H1 (cell line): ENCODE results near the gene IL20RB. TPM values are rescaled to one million over a fixed set of nuclear protein-coding genes. Genes with fewer than 3 reads are reported as not detected.

ENCODE experiments used
- CTCF ChIA-PET: fragments of 300-600 bp; sonication (Branson Sonifier 250); formaldehyde crosslinking; loops from one replicate; lab custom pipeline; 2021; ENCODE audit not compliant: partially characterized antibody; lab: Charles Lee
- POLR2A ChIA-PET: fragments of 300-600 bp; sonication (Branson Sonifier 250); formaldehyde crosslinking; loops from one replicate; lab custom pipeline; 2021; ENCODE audit warnings: inconsistent platforms; ENCODE audit not compliant: partially characterized antibody; lab: Charles Lee
- DNase-seq, 2 experiments: peaks; one replicate each; pipeline versions ENCODE4 v3.0.0 to v3.0.0-alpha.2; 2010 to 2022; ENCODE audit warnings: low spot score in 2 of 2, low read depth in 1 of 2, mixed read lengths in 1 of 2
- FAIRE-seq: peaks from 2 replicates; lab custom pipeline; 2011; peaks lifted over from hg19 to GRCh38; lab: Jason Lieb, UNC
- H2AFZ ChIP-seq: 2 replicates; pipeline ENCODE4 v1.8.1; 2012; ENCODE audit warnings: low read length, inconsistent platforms
- H2AK5ac ChIP-seq: 2 replicates; pipeline ENCODE4 v1.6.1; 2013; ENCODE audit warnings: low read depth, low read length
- H2BK120ac ChIP-seq: replicated peaks from 2 replicates; pipeline ENCODE3; 2013; ENCODE audit warnings: low read depth, low read length, inconsistent platforms
- H2BK12ac ChIP-seq: 2 replicates; pipeline ENCODE4 v1.6.1; 2013; ENCODE audit warnings: low read depth, low read length
- H2BK15ac ChIP-seq: 2 replicates; pipeline ENCODE4 v1.6.1; 2013; ENCODE audit warnings: low read length
- H2BK20ac ChIP-seq: 2 replicates; pipeline ENCODE4 v1.6.1; 2013; ENCODE audit warnings: low read length
- H2BK5ac ChIP-seq: 2 replicates; pipeline ENCODE4 v1.6.1; 2013; ENCODE audit warnings: low read depth, low read length
- H3K14ac ChIP-seq: 2 replicates; pipeline ENCODE4 v1.6.1; 2013; ENCODE audit warnings: inconsistent platforms; ENCODE audit not compliant: insufficient read length
- H3K18ac ChIP-seq: 2 replicates; pipeline ENCODE4 v1.6.1; 2013; ENCODE audit warnings: low read length; ENCODE audit errors: extremely low read depth
- H3K23ac ChIP-seq: 2 replicates; pipeline ENCODE4 v1.6.1; 2013; ENCODE audit warnings: inconsistent platforms; ENCODE audit not compliant: insufficient read length
- H3K23me2 ChIP-seq: 2 replicates; pipeline ENCODE4 v1.6.1; 2013; ENCODE audit warnings: low read depth, low read length
- H3K27ac ChIP-seq: 2 replicates; pipeline ENCODE4 v1.6.1; 2011; ENCODE audit warnings: low read depth, low read length, inconsistent platforms
- H3K27me3 ChIP-seq, 4 experiments: replicated peaks in 1 of 4; 1 replicate in 1 of 4; 2 replicates in 3 of 4; pipeline versions ENCODE4 v1.6.1 to v1.8.1; 2011 to 2013; ENCODE audit warnings: low read length in 3 of 4, mild to moderate bottlenecking in 3 of 4, inconsistent platforms in 2 of 4, mixed read lengths in 2 of 4, moderate library complexity in 1 of 4; ENCODE audit not compliant: control insufficient read depth in 3 of 4, insufficient read depth in 3 of 4; ENCODE audit errors: extremely low read depth in 1 of 4
- H3K36me3 ChIP-seq, 4 experiments: 2 replicates each; pipeline versions ENCODE4 v1.6.1 to v1.8.1; 2011 to 2013; ENCODE audit warnings: mild to moderate bottlenecking in 4 of 4, low read length in 3 of 4, moderate library complexity in 2 of 4, control low read depth in 1 of 4, inconsistent platforms in 1 of 4; ENCODE audit not compliant: insufficient read depth in 4 of 4, control insufficient read depth in 2 of 4
- H3K4ac ChIP-seq: replicated peaks from 2 replicates; pipeline ENCODE3; 2013; ENCODE audit warnings: low read length, low read depth, mixed read lengths, inconsistent platforms; ENCODE audit not compliant: insufficient read length
- H3K4me1 ChIP-seq, 4 experiments: replicated peaks in 1 of 4; 1 replicate in 1 of 4; 2 replicates in 3 of 4; pipeline versions ENCODE4 v1.6.1 to v1.8.1; 2011 to 2013; ENCODE audit warnings: low read length in 3 of 4, inconsistent platforms in 2 of 4, mixed read lengths in 1 of 4; ENCODE audit not compliant: insufficient read depth in 4 of 4, control insufficient read depth in 3 of 4
- H3K4me2 ChIP-seq, 2 experiments: 2 replicates each; pipeline versions ENCODE4 v1.6.1 to v1.8.1; 2011 to 2013; ENCODE audit warnings: low read depth in 2 of 2, low read length in 2 of 2, control low read depth in 1 of 2, inconsistent platforms in 1 of 2, mild to moderate bottlenecking in 1 of 2; ENCODE audit not compliant: insufficient read depth in 1 of 2
- H3K4me3 ChIP-seq, 4 experiments: fragments of 200-600, 300-600 bp in 1 of 4; sonication (generic), shearing (Covaris generic), sonication (Bioruptor Twin) in 1 of 4; 2 replicates each; pipeline versions ENCODE4 v1.5.1 to v1.8.1; 2011 to 2016; ENCODE audit warnings: low read length in 4 of 4, low read depth in 3 of 4, control low read depth in 2 of 4, inconsistent platforms in 2 of 4, mild to moderate bottlenecking in 2 of 4, mixed read lengths in 1 of 4, moderate library complexity in 1 of 4; ENCODE audit not compliant: insufficient read depth in 2 of 4; ENCODE audit errors: extremely low read depth in 1 of 4
- H3K56ac ChIP-seq: replicated peaks from 2 replicates; pipeline ENCODE3; 2013; ENCODE audit warnings: low read depth, mild to moderate bottlenecking, mixed read lengths, low read length, inconsistent platforms; ENCODE audit not compliant: insufficient read length
- H3K79me1 ChIP-seq: 2 replicates; pipeline ENCODE4 v1.6.1; 2013; ENCODE audit warnings: low read depth, low read length, control low read depth
- H3K79me2 ChIP-seq, 2 experiments: 2 replicates each; pipeline versions ENCODE4 v1.6.1 to v1.8.1; 2012 to 2013; ENCODE audit warnings: low read length in 2 of 2, mild to moderate bottlenecking in 2 of 2, inconsistent platforms in 1 of 2; ENCODE audit not compliant: insufficient read depth in 2 of 2, control insufficient read depth in 1 of 2
- H3K9ac ChIP-seq, 4 experiments: replicated peaks in 1 of 4; 1 replicate in 1 of 4; 2 replicates in 3 of 4; pipeline versions ENCODE4 v1.6.1 to v1.8.1; 2011 to 2013; ENCODE audit warnings: low read depth in 3 of 4, low read length in 3 of 4, control low read depth in 2 of 4, mild to moderate bottlenecking in 2 of 4, moderate library complexity in 2 of 4, inconsistent platforms in 1 of 4; ENCODE audit errors: extremely low read depth in 1 of 4
- H3K9me3 ChIP-seq, 2 experiments: 2 replicates each; pipeline versions ENCODE4 v1.6.1 to v1.8.1; 2012 to 2013; ENCODE audit warnings: mild to moderate bottlenecking in 2 of 2, moderate library complexity in 2 of 2, control low read depth in 1 of 2, inconsistent platforms in 1 of 2, low read depth in 1 of 2, low read length in 1 of 2, mixed read lengths in 1 of 2; ENCODE audit not compliant: insufficient read depth in 2 of 2
- H4K20me1 ChIP-seq, 2 experiments: replicated peaks in 1 of 2; 2 replicates each; pipeline versions ENCODE3 to v1.8.1; 2011 to 2013; ENCODE audit warnings: inconsistent platforms in 2 of 2, low read length in 2 of 2, mild to moderate bottlenecking in 1 of 2; ENCODE audit not compliant: insufficient read depth in 2 of 2, control insufficient read depth in 1 of 2
- H4K5ac ChIP-seq: 2 replicates; pipeline ENCODE4 v1.6.1; 2013; ENCODE audit warnings: low read length, low read depth, mixed read lengths, inconsistent platforms; ENCODE audit not compliant: insufficient read length
- H4K8ac ChIP-seq: 2 replicates; pipeline ENCODE4 v1.8.0; 2013; ENCODE audit warnings: mild to moderate bottlenecking, moderate library complexity, low read length, inconsistent platforms; ENCODE audit not compliant: insufficient read depth; ENCODE audit errors: extremely low read depth
- H4K91ac ChIP-seq: replicated peaks from 2 replicates; pipeline ENCODE3; 2013; ENCODE audit warnings: low read length, mixed read lengths, inconsistent platforms; ENCODE audit not compliant: insufficient read length
- BACH1 ChIP-seq: IDR thresholded peaks from 2 replicates; pipeline ENCODE4 v1.6.1; 2012; ENCODE audit warnings: low read length, improper control_type of control experiment
- BCL11A ChIP-seq, 2 experiments: IDR thresholded peaks; one replicate each; pipeline ENCODE4 v1.6.1; 2011; ENCODE audit warnings: low read depth in 2 of 2, low read length in 2 of 2, mild to moderate bottlenecking in 2 of 2
- EZH2 ChIP-seq: fragments of 200-600 bp; sonication (generic); IDR thresholded peaks from 2 replicates; pipeline ENCODE4 v1.7.1; 2012; ENCODE audit warnings: low read depth, mild to moderate bottlenecking, moderate library complexity, low read length, inconsistent platforms; ENCODE audit not compliant: severe bottlenecking
- JUN ChIP-seq: IDR thresholded peaks from 2 replicates; pipeline ENCODE4 v1.6.1; 2011; ENCODE audit warnings: low read depth, mild to moderate bottlenecking, improper control_type of control experiment, low read length
- KDM5A ChIP-seq: fragments of 200-600 bp; IDR thresholded peaks from 2 replicates; pipeline ENCODE4 v1.7.1; 2012; ENCODE audit warnings: mild to moderate bottlenecking, low read length, inconsistent platforms, mixed read lengths
- PHF8 ChIP-seq: fragments of 200-600 bp; sonication (generic); conservative IDR thresholded peaks from 2 replicates; pipeline ENCODE4 v1.7.1; 2012; ENCODE audit warnings: low read depth, mild to moderate bottlenecking, inconsistent platforms, low read length, moderate library complexity
- RAD21 ChIP-seq, 2 experiments: IDR thresholded peaks in 1 of 2; conservative IDR thresholded peaks in 1 of 2; 2 replicates each; pipeline ENCODE4 v1.6.1; 2011; ENCODE audit warnings: low read depth in 2 of 2, low read length in 2 of 2, improper control_type of control experiment in 1 of 2, inconsistent platforms in 1 of 2, mild to moderate bottlenecking in 1 of 2, moderate library complexity in 1 of 2
- RXRA ChIP-seq: IDR thresholded peaks from 2 replicates; pipeline ENCODE4 v1.6.1; 2011; ENCODE audit warnings: low read depth, mild to moderate bottlenecking, low read length, moderate library complexity; ENCODE audit not compliant: insufficient read depth
- SIX5 ChIP-seq: IDR thresholded peaks from 2 replicates; pipeline ENCODE4 v1.6.1; 2011; ENCODE audit warnings: mild to moderate bottlenecking, low read depth, low read length
- SP4 ChIP-seq: IDR thresholded peaks from 2 replicates; pipeline ENCODE4 v1.6.1; 2012; ENCODE audit warnings: low read length, inconsistent platforms
- SUZ12 ChIP-seq: fragments of 200-600 bp; sonication (generic); IDR thresholded peaks from 2 replicates; pipeline ENCODE4 v1.6.1; 2012; ENCODE audit warnings: mild to moderate bottlenecking, inconsistent platforms, low read length, moderate library complexity, mixed read lengths
- TBP ChIP-seq: IDR thresholded peaks from 2 replicates; pipeline ENCODE4 v1.6.1; 2011; ENCODE audit warnings: low read depth, low read length, improper control_type of control experiment
- USF2 ChIP-seq: IDR thresholded peaks from 2 replicates; pipeline ENCODE4 v1.6.1; 2011; ENCODE audit warnings: low read length, improper control_type of control experiment
- ZNF274 ChIP-seq: IDR thresholded peaks from 2 replicates; pipeline ENCODE4 v1.7.0; 2012; ENCODE audit warnings: low read length, borderline replicate concordance; ENCODE audit errors: extremely low read depth
- WGBS, 2 experiments: shearing (Covaris generic) in 1 of 2; methylation state at CpG; one replicate each; pipeline versions ENCODE4 v1.1.6 to v1.1.7; 2013 to 2015; ENCODE audit warnings: low lambda C conversion rate in 2 of 2, mixed read lengths in 2 of 2, inconsistent platforms in 1 of 2, low coverage in 1 of 2, missing lambda C conversion rate in 1 of 2; ENCODE audit not compliant: insufficient replicate concordance in 2 of 2, insufficient coverage in 1 of 2, insufficient read length in 1 of 2; ENCODE audit errors: extremely low coverage in 1 of 2, missing lambda C conversion rate in 1 of 2; 5-methylcytosine and 5-hydroxymethylcytosine counted together
- polyA plus RNA-seq, 7 experiments: library from polyadenylated mRNA; depleted of rRNA in 3 of 7; stranded (reverse) in 5 of 7; unstranded in 2 of 7; fragments of >200 nt in 5 of 7; fragments of 200-250 nt in 2 of 7; gene quantifications; 1 replicate in 5 of 7; 2 replicates in 1 of 7; 4 replicates in 1 of 7; pipeline versions ENCODE4 v1.2.1 to v1.2.3, GENCODE V29; 2011 to 2013; ENCODE audit warnings: missing spikeins in 2 of 7, mixed read lengths in 2 of 7
- total RNA-seq: library from RNA; stranded (reverse); fragmentation: NEBNext Ultra II Directional; extraction: Animal tissue kit (Norgen Biotek cat#: 25700); gene quantifications from 2 replicates; pipeline ENCODE4 v1.2.1, GENCODE V29; 2021

Gene IL20RB
- total and polyA plus RNA-seq, 2 of the 8 experiments (the other 6 are each of a cell fraction or from before 2014, with no cell fraction given) = 1.6 to 1.8 TPM

DNA sequence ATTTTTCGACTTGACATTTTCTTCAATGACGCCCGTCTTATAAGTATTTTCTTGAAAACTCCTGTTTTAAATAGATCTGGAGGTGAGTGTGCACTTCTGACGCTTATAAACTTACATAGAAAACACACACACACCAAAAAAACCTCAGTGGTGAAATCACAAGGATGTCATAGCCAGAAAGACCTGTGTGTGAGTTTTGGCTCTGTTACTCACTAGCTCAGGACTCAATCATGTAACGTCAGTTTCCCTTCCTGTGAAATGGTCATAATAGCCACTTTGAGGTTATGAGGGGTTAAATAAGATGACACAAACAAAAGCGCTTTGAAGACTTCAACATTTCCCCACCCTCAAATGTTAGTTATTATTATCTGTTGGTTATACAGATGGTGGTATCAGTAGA is 1.8 kb downstream of the IL20RB start:
- FAIRE-seq (no peak), DNase-seq (no peak)
- 87% methylated on average over 6 of the region's 6 CpGs; no CpG with 5 or more reads in 1 of the 2 experiments for WGBS, 2 experiments
- no peak overlapping the region for H3K27ac ChIP-seq
- H2BK15ac ChIP-seq = no peak overlapping the region
- H2BK20ac ChIP-seq = no peak overlapping the region
- ChIA-PET POLR2A (no interaction called here), CTCF (interaction anchor here (1.4 kb wide), 1 partner anchor 24 kb away, joined by 3 read pairs; no protein-coding TSS in a partner anchor)
- no peak overlapping the region for H3K14ac ChIP-seq
- no peak overlapping the region for H3K56ac ChIP-seq
- H2AFZ ChIP-seq = no peak overlapping the region
- H3K36me3 ChIP-seq = no peaks in the 10 kb centered on the region
- H2BK120ac ChIP-seq = no peak overlapping the region
- no peak overlapping the region for H2BK12ac ChIP-seq
- no peaks in the 10 kb centered on the region for H3K27me3 ChIP-seq
- no peaks in the 10 kb centered on the region for H3K9me3 ChIP-seq
- H4K91ac ChIP-seq = no peak overlapping the region
- H3K9ac ChIP-seq = no peak overlapping the region
- H3K4me3 ChIP-seq = no peak overlapping the region
- no peak overlapping the region for H2BK5ac ChIP-seq
- H3K4ac ChIP-seq = no peak overlapping the region
- H3K4me1 ChIP-seq = no peaks in the 10 kb centered on the region
- H3K79me2 ChIP-seq = no peaks in the 10 kb centered on the region
- no peaks in the 10 kb centered on the region for H3K23me2 ChIP-seq
- no peak overlapping the region for H4K5ac ChIP-seq
- no peak overlapping the region for H3K4me2 ChIP-seq
- no peaks in the 10 kb centered on the region for H3K79me1 ChIP-seq
- H2AK5ac ChIP-seq = no peak overlapping the region
- H3K18ac ChIP-seq = no peak overlapping the region
- H4K8ac ChIP-seq = no peak overlapping the region
- H3K23ac ChIP-seq = no peak overlapping the region
- H4K20me1 ChIP-seq = peaks cover 0 to 1% of the 10 kb centered on the region in 2 experiments
- TF ChIP-seq USF2 = no peak
- no peak for TF ChIP-seq PHF8
- no peak for TF ChIP-seq SP4
- no peak for TF ChIP-seq TBP
- no peak for TF ChIP-seq BCL11A (IDR thresholded peaks at IDR 0.05; ENCODE audit: low read depth in 2 of 2, low read length in 2 of 2)
- TF ChIP-seq EZH2 = no peak
- no peak for TF ChIP-seq RXRA
- no peak for TF ChIP-seq KDM5A
- TF ChIP-seq JUN = no peak
- no peak for TF ChIP-seq SIX5
- no peak for TF ChIP-seq RAD21 (IDR thresholded peaks at IDR 0.05 in 1 of 2, conservative IDR thresholded peaks at IDR 0.05 in 1 of 2; ENCODE audit: low read depth in 2 of 2, low read length in 2 of 2)
- TF ChIP-seq SUZ12 = no peak
- no peak for TF ChIP-seq ZNF274
- TF ChIP-seq BACH1 = no peak
